ENCODE data around the gene DDX31.

The DDX31 gene

DNA sequence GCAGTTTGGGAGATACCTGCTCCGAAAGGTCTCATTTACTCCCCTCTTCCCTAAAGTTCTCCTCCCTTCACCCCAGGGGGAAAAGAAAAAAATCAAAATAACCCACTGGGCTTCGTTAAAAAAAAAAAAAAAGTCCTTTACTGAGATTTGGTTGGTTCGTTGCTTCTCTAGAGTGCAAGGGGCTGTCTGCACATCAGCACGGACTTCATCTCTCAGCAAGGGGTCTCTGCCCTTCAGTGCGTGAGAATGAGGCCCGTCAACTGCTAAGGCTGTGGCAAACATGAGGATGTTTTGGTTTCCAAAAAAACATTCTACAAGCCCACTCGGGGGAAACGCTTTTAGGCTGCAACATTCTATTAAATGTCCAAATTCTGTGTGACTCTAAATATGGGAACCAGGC, 77.3 kb downstream of the DDX31 start:
- TF ChIP-seq, protein P1, sequence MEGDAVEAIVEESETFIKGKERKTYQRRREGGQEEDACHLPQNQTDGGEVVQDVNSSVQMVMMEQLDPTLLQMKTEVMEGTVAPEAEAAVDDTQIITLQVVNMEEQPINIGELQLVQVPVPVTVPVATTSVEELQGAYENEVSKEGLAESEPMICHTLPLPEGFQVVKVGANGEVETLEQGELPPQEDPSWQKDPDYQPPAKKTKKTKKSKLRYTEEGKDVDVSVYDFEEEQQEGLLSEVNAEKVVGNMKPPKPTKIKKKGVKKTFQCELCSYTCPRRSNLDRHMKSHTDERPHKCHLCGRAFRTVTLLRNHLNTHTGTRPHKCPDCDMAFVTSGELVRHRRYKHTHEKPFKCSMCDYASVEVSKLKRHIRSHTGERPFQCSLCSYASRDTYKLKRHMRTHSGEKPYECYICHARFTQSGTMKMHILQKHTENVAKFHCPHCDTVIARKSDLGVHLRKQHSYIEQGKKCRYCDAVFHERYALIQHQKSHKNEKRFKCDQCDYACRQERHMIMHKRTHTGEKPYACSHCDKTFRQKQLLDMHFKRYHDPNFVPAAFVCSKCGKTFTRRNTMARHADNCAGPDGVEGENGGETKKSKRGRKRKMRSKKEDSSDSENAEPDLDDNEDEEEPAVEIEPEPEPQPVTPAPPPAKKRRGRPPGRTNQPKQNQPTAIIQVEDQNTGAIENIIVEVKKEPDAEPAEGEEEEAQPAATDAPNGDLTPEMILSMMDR (IDR thresholded peaks at IDR 0.05): no peak

DNA sequence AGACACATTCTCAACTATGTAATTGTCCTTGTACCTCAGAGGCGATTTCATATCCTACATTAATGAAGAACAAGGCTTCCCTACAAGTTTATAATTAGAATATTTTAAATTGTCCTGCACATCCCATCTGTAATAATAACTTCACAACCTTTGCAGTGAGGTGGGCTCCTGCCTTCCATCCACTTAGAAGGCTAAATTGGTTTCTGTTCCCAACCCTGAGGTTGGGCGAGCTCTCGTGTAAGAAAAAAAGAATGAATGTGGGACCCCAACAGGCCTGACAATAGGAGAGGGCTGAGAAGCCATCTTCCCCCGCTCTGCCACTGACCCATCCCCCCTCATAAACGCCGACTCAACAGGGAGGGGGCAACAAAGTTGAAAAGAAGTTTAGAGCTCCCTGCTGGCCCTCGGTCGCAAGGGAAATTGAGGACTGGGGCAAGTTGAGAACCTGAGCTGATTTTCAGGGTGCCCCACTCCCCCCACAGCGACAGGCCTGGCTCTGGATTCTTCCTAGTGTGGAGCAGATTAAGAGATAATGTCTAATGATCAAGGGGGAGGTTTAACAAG, 78.0 kb downstream of the DDX31 start:
- TF ChIP-seq, protein P1 (IDR thresholded peaks at IDR 0.05): no peak

DNA sequence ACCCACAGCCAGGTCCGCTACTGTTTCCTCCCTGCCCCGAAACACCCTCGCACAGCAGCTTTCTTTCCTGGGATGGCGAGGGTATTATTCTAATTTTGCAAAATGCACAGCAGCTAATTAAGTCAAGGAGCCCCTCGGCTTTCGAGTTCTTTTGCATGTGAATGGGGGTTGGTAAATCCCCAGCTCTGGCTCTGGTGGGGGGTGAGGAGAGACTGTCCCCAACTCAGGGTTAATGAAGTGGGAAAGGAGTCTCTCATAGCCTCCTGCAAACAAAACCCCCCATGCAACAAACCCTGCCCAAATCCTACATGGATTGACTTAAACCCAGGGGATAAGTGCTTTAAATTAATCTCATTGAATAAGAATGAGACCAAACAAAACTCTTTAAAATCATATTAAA, 78.5 kb downstream of the DDX31 start:
- TF ChIP-seq, protein P1 (IDR thresholded peaks at IDR 0.05): no peak

DNA sequence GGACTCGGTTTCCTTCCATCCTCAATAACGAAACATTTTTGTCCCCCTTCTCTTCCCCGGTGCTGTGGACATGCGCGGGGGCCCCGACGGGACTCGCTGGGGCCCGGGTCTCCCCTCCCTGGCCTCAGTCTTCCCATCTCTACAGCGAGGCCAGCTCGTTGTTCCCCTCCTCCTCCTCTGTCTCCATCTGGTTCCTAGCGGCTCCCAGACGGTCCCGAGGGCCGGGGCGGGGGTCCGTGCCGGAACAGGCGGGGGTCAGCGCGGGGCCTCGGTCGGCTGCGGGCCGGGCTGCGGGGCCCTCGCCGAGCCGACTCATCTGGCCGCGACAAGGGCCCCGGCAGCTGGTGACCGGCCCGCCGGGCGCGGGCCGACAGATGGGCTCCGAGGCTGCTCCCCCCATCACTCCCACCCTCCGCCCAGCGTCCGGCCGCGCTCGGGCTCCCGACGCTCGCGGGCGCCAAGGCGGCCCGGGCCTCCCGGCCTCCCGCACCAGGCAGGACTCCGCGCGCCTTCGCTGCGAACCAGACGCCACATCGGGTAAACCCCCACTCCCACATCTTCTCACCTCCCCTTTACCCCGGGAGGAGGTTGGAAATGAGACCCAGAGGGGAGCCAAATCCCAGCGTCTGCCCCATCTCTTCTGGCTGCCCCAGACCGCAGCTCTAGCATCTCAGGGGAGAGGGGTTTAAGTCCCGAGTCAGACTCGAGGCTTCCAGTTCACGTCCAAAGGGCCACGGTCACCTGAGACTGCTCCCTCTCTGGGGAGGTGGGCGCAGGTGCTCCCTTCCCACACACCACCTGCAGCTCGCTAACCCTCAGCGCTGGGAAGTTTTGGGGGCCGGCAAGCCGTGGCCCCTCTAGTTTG, 79.2 kb downstream of the DDX31 start:
- TF ChIP-seq, protein P1 (IDR thresholded peaks at IDR 0.05): no peak

DNA sequence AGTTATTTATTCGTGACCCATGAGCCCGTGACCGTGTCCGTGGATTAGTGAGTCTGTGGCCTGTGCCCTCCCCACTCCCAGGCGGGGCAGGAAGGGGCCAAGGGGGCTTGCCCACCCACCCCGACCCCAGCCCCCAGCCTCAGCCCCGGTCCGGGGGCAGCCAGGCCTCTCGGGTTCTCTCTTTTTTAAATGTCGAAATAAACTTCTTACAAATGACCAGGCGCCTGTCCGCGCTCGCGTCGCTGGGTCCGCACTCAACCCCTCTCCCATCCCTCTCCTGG, 79.8 kb downstream of the DDX31 start:
- TF ChIP-seq, protein P1 (IDR thresholded peaks at IDR 0.05): no peak

DNA sequence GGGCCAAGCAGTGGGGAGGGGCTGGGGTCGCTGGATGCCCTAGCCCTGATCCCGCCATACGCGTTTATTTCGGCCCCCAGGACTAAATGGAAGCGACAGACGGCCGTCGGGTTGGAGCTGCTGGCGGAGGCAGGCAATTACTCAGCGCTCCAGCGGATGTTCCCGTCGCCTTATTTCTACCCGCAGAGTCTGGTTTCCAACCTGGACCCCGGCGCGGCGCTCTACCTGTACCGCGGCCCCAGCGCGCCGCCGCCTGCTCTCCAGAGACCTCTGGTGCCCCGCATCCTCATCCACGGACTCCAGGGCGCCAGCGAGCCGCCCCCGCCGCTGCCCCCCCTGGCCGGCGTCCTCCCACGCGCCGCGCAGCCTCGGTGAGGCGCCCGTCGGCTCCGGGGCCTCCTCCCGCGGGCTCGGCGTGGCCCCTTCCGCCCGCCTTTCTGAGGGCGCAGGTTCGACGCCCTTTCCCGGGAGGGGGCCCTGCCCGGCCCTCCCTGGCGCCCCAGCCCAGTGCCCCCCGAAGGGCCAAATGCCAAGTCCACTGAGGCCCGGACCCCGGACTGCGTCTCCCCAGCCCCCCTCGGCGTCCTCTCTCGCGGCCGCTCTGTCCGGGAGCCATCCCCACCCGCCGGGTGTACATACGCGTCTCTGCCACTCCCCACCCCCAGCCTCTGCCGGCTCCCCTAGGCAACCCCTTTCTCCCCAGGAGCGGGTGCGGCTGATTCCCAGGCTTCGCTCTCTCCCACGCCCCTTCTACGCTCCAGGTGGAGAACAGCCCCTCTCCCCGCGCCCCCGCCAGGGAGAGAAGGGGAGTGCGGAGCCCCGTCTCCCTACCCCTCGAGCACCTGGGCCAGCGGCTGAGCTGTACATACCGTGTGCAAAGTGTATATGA, 80.4 kb downstream of the DDX31 start:
- TF ChIP-seq, protein P1 (IDR thresholded peaks at IDR 0.05): no peak

DNA sequence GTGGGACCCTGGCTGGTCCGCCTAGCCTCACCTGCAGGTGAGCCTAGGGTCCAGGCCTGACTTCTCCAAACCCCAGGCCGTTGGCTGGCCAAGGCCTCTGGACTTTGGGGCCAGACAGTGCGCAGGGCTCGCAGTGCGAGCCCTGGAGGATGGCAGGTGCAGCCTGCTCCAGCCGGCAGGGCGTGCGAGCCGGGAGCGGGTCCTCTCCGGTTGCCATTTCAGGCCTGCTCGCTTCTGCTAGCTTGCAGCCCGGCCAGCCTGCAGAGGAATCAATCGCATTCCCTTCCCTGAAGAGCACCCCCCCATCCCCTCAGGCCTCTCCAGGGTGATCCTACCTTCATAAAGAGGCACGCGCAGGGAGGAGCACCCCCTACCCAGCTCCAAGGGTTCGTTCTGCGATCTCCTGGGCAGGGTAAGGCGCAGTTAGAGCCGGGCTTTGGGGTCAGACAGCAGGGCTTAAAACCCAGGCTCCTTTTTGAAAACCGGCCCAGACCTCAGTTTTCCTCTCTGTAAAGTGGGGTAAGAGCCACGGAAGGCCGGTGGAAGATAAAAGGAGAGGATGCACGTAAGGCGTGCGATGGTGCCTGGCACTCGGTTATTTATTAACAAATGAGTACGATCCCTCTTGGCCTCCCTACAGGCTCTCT, 81.2 kb downstream of the DDX31 start:
- TF ChIP-seq, protein P1 (IDR thresholded peaks at IDR 0.05): no peak

All from LNCAP (cell line).